Esophagus squamous epithelium (tissue), 4 donors: ENCODE data around the gene ARHGEF40.

Source experiments
- CTCF ChIP-seq, 6 experiments: fragments of 450-650 bp in 4 of 6; fragments of 200-600 bp in 2 of 6; sonication (generic) in 2 of 6; IDR thresholded peaks; one replicate each; pipeline ENCODE4 v1.5.1; 2016 to 2019; ENCODE audit warnings: antibody characterized with exemption in 6 of 6, mild to moderate bottlenecking in 4 of 6, moderate library complexity in 4 of 6
- POLR2A ChIP-seq, 4 donors: fragments of 450-650 bp; IDR thresholded peaks; one replicate each; pipeline ENCODE4 v1.6.1; 2017; ENCODE audit warnings: antibody characterized with exemption in 4 of 4, mild to moderate bottlenecking in 4 of 4, moderate library complexity in 3 of 4

DNA sequence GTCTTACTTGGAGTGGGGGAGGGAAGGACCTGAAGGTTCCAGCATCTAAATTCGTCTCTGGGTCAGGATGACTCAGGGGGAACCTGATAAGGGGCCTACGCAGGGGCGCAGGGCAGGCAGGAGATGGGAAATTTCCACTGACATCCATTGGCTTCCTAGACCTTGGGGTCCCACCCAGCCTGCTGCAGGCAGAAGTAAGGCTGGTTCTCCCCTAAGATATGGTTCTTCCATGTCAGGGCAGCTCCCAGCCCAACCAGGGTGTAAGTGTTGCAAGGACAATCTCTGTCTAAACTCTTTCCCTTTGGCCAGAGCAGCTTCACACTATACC, 43.2 kb upstream of the ARHGEF40 start:
- no peak for TF ChIP-seq CTCF (IDR thresholded peaks at IDR 0.05)
- TF ChIP-seq POLR2A (IDR thresholded peaks at IDR 0.05), result no peak
